ENCODE measurements around the gene MARS2. TPM values are rescaled to one million over a fixed set of nuclear protein-coding genes. Genes with fewer than 3 reads are reported as not detected.

MARS2 gene
- total and polyA plus RNA-seq, 4 donors = 3.7 to 12.3 (median 8.6) TPM

DNA sequence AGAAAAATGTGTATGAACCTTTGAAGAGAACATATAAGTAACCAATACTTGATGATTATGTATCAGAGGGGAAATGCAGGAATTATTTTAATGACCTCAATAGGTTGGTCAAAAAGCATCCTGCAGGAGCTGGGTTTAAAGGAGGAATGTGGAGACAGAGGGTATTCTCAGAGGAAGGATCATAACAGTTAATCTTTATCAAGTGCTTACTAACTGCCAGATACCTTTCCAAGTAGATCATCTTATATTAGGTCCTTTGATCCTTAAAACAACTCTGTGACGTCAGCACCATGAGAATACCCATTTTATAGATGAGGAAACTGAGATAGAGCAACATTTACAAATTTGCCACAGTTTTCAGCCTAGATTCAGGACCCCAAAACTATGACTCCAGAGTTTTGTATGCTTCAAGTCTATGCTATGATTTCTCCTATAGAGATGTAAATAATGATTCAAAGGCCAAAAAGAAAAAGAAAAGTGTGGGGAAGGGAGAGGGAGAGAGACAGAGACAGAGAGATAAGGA is 32.7 kb upstream of the MARS2 start:
- 58% methylated on average over 1 of the region's 1 CpG for WGBS
- DNase-seq (ENCODE audit: low spot score) = no peak
- H3K27ac ChIP-seq (ENCODE audit: low read depth in 1 of 2, low read length in 2 of 2) = no peak overlapping the region
- H3K27me3 ChIP-seq (ENCODE audit: control insufficient read depth in 4 of 4, insufficient read depth in 4 of 4, low read length in 3 of 4) = no peaks in the 10 kb centered on the region
- H3K4me3 ChIP-seq (ENCODE audit: low read depth in 1 of 3, low read length in 3 of 3) = no peak overlapping the region
- no peak overlapping the region for H3K9ac ChIP-seq (ENCODE audit: low read depth in 1 of 2, low read length in 2 of 2)
- H3K9me3 ChIP-seq (ENCODE audit: control insufficient read depth in 4 of 4, low read length in 3 of 4) = peaks cover 0 to 3% (median under 1%) of the 10 kb centered on the region in 4 donors
- TF ChIP-seq, protein P1, sequence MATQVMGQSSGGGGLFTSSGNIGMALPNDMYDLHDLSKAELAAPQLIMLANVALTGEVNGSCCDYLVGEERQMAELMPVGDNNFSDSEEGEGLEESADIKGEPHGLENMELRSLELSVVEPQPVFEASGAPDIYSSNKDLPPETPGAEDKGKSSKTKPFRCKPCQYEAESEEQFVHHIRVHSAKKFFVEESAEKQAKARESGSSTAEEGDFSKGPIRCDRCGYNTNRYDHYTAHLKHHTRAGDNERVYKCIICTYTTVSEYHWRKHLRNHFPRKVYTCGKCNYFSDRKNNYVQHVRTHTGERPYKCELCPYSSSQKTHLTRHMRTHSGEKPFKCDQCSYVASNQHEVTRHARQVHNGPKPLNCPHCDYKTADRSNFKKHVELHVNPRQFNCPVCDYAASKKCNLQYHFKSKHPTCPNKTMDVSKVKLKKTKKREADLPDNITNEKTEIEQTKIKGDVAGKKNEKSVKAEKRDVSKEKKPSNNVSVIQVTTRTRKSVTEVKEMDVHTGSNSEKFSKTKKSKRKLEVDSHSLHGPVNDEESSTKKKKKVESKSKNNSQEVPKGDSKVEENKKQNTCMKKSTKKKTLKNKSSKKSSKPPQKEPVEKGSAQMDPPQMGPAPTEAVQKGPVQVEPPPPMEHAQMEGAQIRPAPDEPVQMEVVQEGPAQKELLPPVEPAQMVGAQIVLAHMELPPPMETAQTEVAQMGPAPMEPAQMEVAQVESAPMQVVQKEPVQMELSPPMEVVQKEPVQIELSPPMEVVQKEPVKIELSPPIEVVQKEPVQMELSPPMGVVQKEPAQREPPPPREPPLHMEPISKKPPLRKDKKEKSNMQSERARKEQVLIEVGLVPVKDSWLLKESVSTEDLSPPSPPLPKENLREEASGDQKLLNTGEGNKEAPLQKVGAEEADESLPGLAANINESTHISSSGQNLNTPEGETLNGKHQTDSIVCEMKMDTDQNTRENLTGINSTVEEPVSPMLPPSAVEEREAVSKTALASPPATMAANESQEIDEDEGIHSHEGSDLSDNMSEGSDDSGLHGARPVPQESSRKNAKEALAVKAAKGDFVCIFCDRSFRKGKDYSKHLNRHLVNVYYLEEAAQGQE (IDR thresholded peaks at IDR 0.05) = no peak
- TF ChIP-seq FOXA1 (IDR thresholded peaks at IDR 0.05) (no peak), SP1 (IDR thresholded peaks at IDR 0.05) (no peak), HNF4G (IDR thresholded peaks at IDR 0.05) (no peak), GABPA (IDR thresholded peaks at IDR 0.05 in 1 of 2, conservative IDR thresholded peaks at IDR 0.05 in 1 of 2) (no peak), TAF1 (conservative IDR thresholded peaks at IDR 0.05) (no peak), HNF4A (conservative IDR thresholded peaks at IDR 0.05) (no peak), RAD21 (IDR thresholded peaks at IDR 0.05) (no peak), RXRA (IDR thresholded peaks at IDR 0.05) (no peak), YY1 (IDR thresholded peaks at IDR 0.05) (no peak), EGR1 (IDR thresholded peaks at IDR 0.05; ENCODE audit: low read depth in 2 of 2) (no peak), JUND (IDR thresholded peaks at IDR 0.05) (no peak), FOXA2 (IDR thresholded peaks at IDR 0.05) (no peak), NR2F2 (IDR thresholded peaks at IDR 0.05) (no peak)
- TF ChIP-seq, protein P2, sequence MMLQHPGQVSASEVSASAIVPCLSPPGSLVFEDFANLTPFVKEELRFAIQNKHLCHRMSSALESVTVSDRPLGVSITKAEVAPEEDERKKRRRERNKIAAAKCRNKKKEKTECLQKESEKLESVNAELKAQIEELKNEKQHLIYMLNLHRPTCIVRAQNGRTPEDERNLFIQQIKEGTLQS (IDR thresholded peaks at IDR 0.05) = no peak
- TF ChIP-seq, protein P3, sequence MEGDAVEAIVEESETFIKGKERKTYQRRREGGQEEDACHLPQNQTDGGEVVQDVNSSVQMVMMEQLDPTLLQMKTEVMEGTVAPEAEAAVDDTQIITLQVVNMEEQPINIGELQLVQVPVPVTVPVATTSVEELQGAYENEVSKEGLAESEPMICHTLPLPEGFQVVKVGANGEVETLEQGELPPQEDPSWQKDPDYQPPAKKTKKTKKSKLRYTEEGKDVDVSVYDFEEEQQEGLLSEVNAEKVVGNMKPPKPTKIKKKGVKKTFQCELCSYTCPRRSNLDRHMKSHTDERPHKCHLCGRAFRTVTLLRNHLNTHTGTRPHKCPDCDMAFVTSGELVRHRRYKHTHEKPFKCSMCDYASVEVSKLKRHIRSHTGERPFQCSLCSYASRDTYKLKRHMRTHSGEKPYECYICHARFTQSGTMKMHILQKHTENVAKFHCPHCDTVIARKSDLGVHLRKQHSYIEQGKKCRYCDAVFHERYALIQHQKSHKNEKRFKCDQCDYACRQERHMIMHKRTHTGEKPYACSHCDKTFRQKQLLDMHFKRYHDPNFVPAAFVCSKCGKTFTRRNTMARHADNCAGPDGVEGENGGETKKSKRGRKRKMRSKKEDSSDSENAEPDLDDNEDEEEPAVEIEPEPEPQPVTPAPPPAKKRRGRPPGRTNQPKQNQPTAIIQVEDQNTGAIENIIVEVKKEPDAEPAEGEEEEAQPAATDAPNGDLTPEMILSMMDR (IDR thresholded peaks at IDR 0.05; ENCODE audit: low read depth, low read length, missing input control) = no peak
- TF ChIP-seq, protein P4, sequence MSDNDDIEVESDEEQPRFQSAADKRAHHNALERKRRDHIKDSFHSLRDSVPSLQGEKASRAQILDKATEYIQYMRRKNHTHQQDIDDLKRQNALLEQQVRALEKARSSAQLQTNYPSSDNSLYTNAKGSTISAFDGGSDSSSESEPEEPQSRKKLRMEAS (IDR thresholded peaks at IDR 0.05) = no peak
- TF ChIP-seq, protein P5, sequence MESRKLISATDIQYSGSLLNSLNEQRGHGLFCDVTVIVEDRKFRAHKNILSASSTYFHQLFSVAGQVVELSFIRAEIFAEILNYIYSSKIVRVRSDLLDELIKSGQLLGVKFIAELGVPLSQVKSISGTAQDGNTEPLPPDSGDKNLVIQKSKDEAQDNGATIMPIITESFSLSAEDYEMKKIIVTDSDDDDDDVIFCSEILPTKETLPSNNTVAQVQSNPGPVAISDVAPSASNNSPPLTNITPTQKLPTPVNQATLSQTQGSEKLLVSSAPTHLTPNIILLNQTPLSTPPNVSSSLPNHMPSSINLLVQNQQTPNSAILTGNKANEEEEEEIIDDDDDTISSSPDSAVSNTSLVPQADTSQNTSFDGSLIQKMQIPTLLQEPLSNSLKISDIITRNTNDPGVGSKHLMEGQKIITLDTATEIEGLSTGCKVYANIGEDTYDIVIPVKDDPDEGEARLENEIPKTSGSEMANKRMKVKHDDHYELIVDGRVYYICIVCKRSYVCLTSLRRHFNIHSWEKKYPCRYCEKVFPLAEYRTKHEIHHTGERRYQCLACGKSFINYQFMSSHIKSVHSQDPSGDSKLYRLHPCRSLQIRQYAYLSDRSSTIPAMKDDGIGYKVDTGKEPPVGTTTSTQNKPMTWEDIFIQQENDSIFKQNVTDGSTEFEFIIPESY (IDR thresholded peaks at IDR 0.05) = no peak
- peaks cover 0 to 1% (median 0%) of the 10 kb centered on the region in 4 donors for H3K4me1 ChIP-seq (ENCODE audit: control insufficient read depth in 4 of 4, insufficient read depth in 4 of 4, low read length in 3 of 4)
- H3K36me3 ChIP-seq (ENCODE audit: control insufficient read depth in 4 of 4, insufficient read depth in 3 of 4, low read depth in 1 of 4, low read length in 3 of 4) = no peaks in the 10 kb centered on the region
